HCT116 (cell line): ENCODE measurements around the gene RMI2.

Source experiments
- ATF3 ChIP-seq: IDR thresholded peaks from 2 replicates; pipeline ENCODE4 v1.6.1; 2012
- ELF1 ChIP-seq: IDR thresholded peaks from 2 replicates; pipeline ENCODE4 v1.6.1; 2012; ENCODE audit warnings: low read depth, borderline replicate concordance
- EZH2 ChIP-seq: fragments of 200-600 bp; sonication (generic); IDR thresholded peaks from 2 replicates; pipeline ENCODE4 v1.6.1; 2017; ENCODE audit warnings: antibody characterized with exemption, mixed run types
- EZH2phosphoT487 ChIP-seq: fragments of 200-600 bp; IDR thresholded peaks from 2 replicates; pipeline ENCODE4 v1.6.1; 2018; ENCODE audit warnings: antibody characterized with exemption, borderline replicate concordance
- POLR2A ChIP-seq: IDR thresholded peaks from 2 replicates; pipeline ENCODE4 v1.7.0; 2011; ENCODE audit warnings: borderline replicate concordance; ENCODE audit not compliant: insufficient read depth, insufficient read length; ENCODE audit errors: extremely low read depth
- ZNF274 ChIP-seq: fragments of 200-500 bp; sonication (Bioruptor generic); IDR thresholded peaks from 2 replicates; pipeline ENCODE4 v1.6.1; 2014; ENCODE audit warnings: mild to moderate bottlenecking, low read depth, low read length, inconsistent platforms
- TF ChIP-seq, protein P1 (sequence below), 3 experiments: fragments of 200-600 bp in 1 of 3; sonication (generic) in 1 of 3; IDR thresholded peaks in 2 of 3; conservative IDR thresholded peaks in 1 of 3; 2 replicates each; pipeline ENCODE4 v1.5.1; 2012 to 2017; ENCODE audit warnings: low read depth in 2 of 3, low read length in 2 of 3, antibody characterized with exemption in 1 of 3, borderline replicate concordance in 1 of 3, control low read depth in 1 of 3, mild to moderate bottlenecking in 1 of 3, mixed read lengths in 1 of 3, mixed run types in 1 of 3, moderate library complexity in 1 of 3; ENCODE audit not compliant: insufficient read depth in 1 of 3
- TF ChIP-seq, protein P2 (sequence below): IDR thresholded peaks from 2 replicates; pipeline ENCODE4 v1.6.1; 2012

GRCh38 chr16:11315510-11315909 lies 29.7 kb upstream of the RMI2 start:
- TF ChIP-seq, protein P1, sequence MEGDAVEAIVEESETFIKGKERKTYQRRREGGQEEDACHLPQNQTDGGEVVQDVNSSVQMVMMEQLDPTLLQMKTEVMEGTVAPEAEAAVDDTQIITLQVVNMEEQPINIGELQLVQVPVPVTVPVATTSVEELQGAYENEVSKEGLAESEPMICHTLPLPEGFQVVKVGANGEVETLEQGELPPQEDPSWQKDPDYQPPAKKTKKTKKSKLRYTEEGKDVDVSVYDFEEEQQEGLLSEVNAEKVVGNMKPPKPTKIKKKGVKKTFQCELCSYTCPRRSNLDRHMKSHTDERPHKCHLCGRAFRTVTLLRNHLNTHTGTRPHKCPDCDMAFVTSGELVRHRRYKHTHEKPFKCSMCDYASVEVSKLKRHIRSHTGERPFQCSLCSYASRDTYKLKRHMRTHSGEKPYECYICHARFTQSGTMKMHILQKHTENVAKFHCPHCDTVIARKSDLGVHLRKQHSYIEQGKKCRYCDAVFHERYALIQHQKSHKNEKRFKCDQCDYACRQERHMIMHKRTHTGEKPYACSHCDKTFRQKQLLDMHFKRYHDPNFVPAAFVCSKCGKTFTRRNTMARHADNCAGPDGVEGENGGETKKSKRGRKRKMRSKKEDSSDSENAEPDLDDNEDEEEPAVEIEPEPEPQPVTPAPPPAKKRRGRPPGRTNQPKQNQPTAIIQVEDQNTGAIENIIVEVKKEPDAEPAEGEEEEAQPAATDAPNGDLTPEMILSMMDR (IDR thresholded peaks at IDR 0.05 in 2 of 3, conservative IDR thresholded peaks at IDR 0.05 in 1 of 3; ENCODE audit: borderline replicate concordance in 1 of 3, insufficient read depth in 1 of 3, low read depth in 2 of 3, low read length in 2 of 3): no peak
- no peak for TF ChIP-seq ATF3
- no peak for TF ChIP-seq EZH2
- TF ChIP-seq EZH2phosphoT487: no peak
- no peak for TF ChIP-seq ZNF274
- TF ChIP-seq POLR2A: no peak
- no peak for TF ChIP-seq ELF1
- TF ChIP-seq, protein P2, sequence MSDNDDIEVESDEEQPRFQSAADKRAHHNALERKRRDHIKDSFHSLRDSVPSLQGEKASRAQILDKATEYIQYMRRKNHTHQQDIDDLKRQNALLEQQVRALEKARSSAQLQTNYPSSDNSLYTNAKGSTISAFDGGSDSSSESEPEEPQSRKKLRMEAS: no peak
